HG02798 (cell line): ENCODE measurements around the gene CD247.

ENCODE experiments used
- ATAC-seq: cut with Tn5 transposase; IDR thresholded peaks from one replicate; pipeline ENCODE4 v1.9.1; 2021; ENCODE audit warnings: mild to moderate bottlenecking; ENCODE audit not compliant: unreplicated experiment, poor library complexity

CD247 gene

DNA sequence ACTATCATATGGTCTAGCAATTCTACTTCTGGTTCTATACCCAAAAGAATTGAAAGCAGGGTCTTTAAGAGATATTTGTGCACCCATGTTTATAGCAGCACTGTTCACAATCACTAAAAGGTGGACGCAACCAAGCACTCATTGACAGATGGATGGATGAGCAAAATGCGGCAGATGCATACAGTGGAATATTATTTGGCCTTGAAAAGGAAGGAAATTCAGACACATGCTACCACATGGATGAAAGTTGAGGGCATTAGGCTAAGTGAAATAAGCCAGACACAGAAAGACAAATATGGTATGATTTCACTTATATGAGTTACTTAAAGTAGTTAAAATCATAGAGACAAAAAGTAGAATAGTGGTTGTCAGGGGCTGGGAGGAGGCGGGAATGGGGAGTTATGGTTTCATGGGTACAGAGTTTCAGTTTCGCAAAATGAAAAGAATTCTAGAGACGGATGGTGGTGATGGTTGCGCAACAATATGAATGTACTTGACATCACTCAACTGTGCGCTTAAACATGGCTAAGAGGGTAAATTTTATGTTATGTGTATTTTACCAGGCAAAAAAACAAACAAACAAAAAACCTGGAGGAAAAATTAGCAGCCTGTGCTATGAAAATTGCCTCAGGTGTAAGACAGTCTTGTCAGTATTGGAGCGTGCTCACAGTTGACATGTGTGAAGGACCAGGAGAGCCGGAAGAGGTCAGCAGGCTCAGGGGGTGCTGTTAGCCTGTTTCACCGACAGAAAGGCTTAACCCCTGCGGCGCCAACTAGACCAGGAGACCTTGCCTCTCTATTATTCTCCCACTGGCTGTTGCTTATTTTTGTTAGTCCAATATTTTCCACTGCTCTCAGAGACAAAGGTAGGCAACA, 26.5 kb downstream of the CD247 start:
- ATAC-seq, result no peak

DNA sequence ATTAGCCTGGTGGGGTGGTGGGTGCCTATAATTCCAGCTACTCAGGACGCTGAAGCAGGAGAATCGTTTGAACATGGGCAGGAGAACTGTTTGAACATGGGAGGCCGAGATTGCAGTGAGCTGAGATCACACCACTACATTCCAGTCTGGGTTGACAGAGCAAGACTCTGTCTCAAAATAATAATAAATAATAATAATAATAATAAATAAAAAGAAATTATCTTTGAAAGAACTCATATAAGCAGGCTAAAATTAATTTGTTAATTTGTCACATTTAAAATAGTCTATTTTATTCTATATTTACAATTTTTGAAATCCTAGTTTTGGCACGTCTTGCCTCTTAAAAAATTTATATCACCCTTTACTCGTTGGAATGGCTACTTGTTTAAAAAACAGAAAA, 27.6 kb downstream of the CD247 start:
- no peak for ATAC-seq

DNA sequence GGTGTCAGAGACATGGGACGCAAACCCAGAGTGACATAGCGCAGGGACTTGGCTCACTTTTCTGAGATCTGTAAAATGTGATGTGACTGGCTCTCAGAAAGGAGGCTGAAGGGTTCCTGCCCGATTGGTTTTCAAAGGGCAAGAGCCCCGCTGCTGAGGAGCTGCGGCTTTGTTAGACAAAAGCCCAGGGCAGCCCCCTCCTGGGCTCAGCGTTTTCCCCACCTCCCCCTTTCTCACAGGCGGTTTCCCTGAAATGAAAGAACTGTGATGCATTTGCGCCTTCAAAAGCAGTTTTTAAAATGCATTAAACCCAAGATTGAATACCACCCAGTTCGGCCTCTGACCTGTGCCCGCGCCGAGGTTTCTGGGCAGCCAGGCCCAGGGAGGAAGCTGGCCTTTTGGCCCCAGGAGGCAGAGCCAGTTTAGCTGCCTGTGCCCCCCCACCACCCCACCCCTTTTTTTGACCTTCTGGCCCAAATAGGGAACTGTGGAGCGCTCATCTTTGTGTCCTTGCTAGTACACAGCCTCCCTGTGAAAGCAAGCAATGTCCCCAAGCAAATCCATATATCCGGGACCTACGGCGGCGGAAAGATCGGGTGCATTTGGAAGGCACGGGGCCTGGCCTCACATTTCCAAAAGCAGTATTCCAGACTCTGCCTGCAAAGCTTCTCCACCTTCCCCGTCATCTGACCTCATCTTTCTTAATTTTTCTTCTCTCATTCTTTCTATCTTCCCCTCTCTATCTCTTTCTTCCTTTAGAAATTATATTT, 28.6 kb downstream of the CD247 start:
- no peak for ATAC-seq

DNA sequence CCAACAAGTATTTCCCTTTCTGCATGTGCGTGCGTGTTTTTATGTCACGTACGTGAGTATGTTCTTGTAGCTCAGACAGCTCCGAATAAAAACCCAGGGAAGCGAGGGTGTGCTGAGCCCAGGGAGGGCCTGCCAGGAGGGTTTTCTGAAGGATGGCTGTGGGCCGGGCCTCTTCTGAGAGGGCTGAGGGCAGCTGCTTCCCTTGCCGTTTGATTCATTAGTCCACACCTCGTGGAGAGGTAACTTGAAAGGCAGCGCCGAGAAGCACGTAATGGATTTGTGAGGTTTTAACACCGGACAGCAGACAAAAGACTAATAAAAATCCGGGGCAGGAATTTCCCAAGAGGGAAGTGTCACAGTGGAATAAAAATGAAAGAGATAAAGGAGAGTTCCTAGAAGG, 29.5 kb downstream of the CD247 start:
- no peak for ATAC-seq

DNA sequence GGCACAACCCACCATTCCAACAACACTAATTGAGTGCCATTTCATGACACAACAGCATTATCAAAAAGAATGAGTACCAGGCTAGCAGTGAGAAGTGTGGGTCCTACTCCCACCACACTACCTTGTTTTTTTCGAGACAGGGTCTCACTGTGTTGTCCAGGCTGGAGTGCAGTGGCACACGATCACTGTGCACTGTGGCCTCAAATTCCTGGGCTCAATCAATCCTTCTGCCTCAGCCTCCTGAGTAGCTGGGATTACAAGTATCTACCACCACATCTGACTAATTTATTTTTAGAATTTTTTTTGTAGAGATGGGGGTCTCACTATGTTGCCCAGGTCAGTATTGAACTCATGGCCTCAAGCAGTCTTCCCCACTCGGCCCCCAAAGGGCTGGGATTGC, 30.7 kb downstream of the CD247 start:
- ATAC-seq, result no peak

DNA sequence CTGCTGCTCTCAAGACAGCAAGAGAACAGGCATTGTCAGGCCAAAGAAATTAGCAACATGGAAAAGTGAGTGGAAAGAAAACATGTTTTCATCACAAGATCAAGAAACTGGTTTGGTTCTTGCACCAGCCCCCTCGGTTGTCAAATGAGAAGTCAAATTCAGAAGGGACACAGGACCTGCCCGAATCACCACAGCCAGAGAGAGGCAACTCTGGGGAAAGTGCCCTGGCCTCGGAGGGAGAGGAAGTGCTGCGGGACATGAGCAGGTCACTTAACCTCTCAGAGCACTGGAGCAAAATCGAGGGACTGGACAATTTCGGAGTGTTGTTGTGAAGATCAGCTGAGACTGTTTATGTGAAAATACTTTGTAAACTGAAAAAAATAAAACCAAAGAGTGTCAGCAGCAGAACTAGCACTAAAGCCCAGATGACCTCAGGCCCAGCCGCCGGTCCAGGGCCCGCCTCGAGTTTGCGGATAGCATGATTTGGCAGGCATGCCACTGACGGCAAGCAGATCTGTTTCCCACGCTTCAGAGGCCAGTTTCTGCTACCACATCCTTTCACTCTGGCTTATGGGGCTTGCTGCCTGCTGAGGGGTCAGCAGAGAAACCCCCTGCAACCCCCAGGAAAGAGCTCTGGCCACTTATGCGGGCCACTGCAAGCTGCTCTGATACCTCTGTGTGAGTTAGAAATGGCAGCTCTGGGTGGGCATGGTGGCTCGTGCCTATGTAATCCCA, 32.1 kb downstream of the CD247 start:
- no peak for ATAC-seq

DNA sequence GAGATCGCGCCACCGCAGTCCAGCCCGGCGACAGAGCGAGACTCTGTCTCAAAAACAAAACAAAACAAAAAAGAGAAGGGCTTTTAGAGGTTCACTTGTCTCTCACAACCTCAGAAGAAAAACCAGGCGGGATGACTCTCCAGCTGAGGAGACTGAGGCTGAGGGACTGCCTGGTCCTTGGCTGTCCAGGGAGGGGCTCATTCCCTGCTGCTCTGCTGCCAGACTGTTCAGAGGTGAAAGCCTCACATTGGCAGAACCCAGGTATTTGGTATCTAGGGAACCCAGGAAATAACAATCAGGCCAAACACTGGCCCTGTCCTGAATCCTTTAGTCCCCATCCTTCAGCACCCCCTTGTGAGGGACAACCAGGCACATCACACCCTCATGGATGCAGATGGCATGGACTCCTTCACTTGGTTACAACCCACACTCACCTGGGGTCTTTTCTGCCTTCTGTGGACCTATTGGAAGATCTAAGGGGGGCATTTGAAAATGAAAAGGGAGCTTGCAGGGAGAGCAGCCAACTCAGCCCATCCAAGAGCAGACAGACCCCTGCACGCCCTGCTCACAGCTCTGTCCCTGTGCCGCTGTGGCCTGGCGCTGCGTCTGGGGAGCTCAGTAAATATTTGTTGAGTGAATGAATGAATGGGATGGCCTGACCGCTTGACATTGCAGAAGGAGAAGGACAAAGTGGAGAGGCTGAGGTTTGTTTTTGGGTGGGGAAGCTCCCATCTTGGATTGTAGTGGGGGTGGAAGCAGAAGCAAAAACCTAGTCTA, 33.4 kb downstream of the CD247 start:
- no peak for ATAC-seq

DNA sequence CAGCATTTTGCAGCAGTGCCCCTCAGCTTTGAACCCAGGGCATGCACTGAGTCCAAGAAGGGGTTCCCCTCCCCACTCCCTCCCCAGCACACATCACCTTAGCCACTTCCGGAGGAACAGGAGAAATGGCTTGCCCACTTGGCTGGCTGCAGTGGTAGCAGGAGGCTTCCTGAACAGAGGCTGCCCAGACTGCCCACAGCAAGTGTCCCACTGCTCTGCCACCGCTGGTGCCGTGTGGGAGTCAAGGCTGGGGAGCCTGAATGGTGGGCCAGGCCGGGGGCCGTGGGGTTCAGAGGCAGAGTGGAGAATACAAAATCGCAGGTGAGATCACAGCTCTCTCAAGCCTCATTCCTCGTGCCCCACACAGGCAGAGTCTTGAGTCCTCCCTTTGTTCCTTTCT, 34.5 kb downstream of the CD247 start:
- ATAC-seq, result no peak

DNA sequence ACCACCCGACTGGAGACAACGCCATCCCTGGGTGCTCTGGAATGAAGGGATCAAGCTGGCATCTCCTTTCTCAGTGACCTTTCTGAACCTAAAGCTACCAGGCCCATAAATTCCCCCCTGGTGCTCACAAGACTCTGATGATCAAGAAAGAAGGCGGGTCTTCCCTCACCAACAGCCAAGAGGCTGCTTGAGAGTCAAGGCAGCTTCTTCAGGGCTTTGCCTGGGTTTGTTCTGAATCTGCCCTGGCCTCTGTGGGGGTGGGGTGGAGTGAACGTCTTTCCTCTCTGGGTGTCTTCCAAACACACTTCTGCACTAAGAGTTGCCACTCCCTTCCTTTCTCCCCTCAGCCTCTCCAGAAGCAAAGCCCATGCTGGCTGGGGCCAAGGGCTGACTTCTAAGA, 36.1 kb downstream of the CD247 start:
- ATAC-seq, result no peak

DNA sequence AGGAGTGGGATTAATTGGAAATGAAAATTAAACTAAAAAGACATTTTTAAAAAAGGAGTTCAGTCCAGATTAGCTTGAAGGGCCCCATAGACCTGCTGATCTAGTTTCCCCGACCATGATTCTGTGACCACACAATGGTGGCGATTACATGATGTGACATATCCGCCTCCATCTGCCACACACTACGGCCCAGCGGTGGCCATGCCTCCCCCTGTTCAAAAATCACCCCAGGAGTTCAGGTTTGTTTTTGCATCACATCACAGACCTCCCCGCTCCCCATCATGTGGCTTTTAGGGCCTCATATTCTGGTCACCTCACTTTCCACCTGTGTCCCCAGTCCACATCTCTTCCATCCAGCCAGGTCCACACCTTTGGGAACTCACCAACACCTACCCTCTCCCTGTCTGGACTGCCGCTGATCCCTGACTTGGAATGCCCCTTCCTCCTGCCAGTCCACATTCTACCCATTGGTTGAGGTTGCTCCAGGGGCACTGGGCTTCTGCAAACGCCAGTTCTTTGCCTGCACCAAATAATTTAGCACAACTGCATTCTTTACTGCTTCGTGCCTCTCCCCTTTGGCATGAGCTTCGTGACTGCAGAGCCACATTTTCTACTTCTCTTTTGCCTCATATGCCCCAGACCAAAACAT, 38.9 kb downstream of the CD247 start:
- ATAC-seq, result no peak

DNA sequence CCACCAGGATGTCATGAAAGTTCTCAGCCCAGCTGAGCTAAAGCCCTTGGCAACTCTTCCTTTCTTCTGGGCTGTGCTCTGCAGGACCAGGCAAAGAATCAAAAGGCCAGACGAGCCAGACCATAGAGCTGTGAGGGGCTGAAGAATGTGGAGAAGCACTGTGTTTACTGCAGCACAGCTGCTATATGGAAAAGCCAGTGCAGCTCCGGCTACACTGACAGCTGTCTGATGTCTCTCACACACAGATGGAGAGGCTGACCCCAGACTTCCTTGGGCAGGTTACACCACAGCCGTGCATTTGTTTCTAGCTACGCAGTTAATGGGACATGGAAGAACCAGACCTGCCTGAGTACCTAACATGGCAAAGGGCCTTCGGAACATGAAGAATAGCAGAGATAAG, 40.3 kb downstream of the CD247 start:
- ATAC-seq, result no peak

DNA sequence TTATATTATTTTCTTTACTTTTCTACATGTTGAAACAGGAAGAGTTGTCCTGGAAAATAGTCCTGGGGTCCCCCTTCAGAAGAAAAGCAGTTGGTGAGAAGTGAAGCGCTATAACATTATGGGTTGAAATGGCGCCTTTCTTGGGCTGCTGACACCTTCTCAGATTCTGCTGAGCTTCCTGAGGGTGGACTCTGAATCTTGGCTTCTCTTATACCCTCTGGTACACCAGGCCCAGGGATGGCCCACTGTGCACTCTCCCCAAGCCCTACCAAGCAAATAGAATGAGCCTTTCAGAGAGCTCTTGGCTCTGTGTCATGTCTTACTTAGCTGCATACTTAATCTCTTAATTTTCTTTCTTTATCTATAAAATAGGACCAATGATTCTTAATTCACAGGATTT, 42.3 kb downstream of the CD247 start:
- no peak for ATAC-seq

DNA sequence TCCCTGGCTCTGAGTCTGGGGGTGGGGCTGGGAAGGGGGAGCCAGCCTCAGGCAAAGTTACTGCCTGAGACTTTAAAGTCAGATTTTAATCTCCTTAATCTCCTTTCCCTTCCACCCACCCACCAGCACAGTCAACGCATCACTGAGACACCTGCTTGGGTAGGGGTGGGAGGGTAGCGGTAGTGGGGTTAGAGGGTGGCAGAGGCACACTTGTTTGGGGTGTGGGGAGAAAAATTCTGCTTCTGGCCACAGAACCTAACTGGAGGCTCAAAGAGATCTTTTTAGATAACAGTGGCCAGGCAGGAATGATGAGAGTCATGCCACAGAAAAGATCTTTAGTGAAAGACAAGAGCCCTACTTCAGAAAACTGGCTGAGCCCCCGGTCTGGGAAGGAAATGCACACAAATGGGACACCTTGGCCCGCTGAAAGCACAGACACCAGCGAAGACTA, 44.1 kb downstream of the CD247 start:
- ATAC-seq, result no peak

DNA sequence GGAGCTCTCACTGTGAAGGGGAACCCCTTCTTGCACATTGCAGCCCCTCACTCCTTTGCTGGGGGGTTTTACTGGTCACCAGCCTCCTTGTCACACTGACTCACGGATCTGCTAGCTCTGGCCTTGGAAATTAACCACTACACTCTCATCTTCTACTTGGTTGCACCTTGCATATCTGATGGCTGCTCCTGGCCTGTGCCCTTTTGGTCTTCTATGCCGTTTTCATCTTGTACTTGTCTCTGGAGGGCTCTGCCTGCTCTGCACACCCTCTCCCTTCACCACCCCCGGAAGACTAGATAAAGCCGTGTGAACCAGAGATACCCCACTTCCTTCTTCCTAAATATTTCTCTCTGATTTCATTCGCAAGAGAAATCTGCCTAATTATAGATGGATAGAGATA, 44.6 kb downstream of the CD247 start:
- no peak for ATAC-seq

DNA sequence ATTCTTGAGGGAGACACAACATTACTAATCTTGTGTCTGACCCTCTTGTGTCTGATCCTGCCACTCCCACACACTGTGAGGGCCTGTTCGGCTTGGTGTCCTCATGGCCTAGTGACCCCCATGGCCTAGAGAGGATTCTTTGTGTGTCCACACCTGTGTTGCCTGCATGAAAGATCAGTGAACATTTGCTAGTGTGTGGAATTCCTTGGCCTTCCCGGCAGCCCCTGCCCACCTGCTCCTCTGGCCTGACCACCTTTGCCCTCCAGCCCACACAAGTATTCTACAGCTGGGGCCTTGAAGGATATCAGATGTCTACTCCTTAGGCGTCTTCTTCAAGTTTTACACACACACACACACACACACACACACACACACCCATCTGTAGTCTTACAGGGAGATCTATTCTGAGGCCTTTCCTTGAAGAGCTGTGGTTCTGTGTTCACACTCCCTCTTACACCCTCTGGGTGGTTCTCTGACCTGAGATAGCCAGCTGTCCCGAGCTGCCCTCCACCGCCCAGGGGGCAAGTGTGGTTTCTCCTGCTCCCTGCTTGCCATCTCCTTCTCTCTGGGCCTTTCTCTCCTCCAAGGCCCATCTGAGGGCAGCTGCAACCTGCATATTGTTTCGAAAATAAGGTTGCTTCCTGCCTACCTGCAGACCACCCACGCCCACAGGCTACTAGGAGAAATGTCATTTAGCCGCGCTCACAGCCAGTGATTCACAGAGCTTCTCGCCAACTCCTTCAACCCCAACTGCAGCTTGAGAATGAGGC, 45.4 kb downstream of the CD247 start:
- no peak for ATAC-seq

DNA sequence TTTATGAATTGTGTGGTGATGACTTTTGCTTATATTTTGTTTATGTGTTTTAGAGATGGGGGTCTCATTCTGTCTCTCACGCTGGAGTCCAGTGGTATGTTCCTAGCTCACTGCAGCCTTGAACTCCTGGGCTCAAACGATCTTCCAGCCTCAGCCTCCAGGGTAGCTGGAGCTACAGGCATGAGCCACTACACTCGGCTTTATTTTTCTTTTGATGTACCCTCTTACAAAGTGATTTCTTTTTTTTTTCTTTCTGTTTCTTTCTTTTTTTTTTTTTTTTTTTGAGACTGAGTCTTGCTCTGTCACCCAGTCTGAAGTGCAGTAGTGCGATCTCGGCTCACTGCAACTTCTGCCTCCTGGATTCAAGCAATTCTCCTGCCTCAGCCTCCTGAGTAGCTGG, 46.8 kb downstream of the CD247 start:
- ATAC-seq, result no peak

DNA sequence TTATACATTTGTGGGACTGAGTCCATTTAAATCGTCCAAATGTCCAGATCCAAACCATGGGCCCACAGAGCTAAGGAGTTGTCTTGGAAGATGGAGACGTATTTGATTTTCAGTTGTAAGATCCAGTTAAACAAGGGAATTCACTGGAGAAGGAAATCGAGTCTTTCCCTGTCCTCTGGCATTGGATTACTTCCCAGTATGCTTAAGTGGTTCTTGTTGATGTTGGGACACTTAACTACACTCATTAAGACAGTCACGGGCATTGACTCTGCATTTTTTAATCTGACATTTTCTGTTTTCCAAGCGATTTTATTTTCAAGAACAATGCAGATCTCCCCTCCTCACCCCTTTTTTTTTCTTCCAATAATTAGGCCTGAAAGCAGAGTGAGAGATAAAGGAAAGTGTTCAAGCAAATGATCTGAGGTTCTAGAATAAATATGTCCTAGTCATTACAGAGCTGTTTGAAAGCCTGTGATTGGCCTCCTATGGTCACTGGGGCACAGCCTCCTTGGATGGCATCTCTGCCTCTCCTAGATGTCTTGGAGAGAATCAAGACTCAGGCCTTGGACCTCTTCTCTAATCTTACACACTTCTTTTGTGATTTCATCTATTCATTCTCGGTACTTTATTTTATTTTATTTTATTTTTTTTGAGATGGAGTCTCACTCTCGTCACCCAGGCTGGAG, 48.9 kb downstream of the CD247 start:
- no peak for ATAC-seq

DNA sequence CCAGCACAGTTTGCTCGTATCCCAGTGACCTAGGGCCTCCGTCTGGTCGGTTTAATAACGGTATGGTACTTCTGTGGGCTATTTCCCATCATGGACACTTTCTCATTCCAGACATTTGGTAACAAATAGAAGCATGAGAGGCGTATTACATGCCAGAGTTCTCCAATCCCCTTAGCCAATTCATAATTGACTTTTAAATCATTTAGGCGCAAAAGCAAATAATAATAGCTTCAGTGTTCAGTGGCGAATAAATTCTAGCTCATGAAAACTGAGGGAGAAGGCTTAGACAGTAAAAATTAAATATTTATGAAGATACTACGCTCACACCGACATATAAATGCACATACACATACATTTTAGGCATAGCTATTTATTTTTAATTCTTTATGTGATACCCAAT, 50.6 kb downstream of the CD247 start:
- no peak for ATAC-seq
